Measurements from ENCODE around the gene RBM19. TPM values are rescaled to one million over a fixed set of nuclear protein-coding genes. Genes with fewer than 3 reads are reported as not detected.

Gene RBM19
- total RNA-seq, 1 donor from 2014 or later = 105 TPM

GRCh38 chr12:113769305-113769704 is 196.8 kb downstream of the RBM19 start:
- Mint-ChIP-seq H3K36me3 (ENCODE audit: low read depth) (no peaks in the 10 kb centered on the region), H3K27me3 (no peaks in the 10 kb centered on the region), H3K4me3 (no peak overlapping the region), H3K4me1 (no peaks in the 10 kb centered on the region), H3K27ac (no peak overlapping the region), H3K9me3 (no peaks in the 10 kb centered on the region)
- DNase-seq = no peak
- intact Hi-C loops (cut with micrococcal nuclease) = no loop called here

DNA sequence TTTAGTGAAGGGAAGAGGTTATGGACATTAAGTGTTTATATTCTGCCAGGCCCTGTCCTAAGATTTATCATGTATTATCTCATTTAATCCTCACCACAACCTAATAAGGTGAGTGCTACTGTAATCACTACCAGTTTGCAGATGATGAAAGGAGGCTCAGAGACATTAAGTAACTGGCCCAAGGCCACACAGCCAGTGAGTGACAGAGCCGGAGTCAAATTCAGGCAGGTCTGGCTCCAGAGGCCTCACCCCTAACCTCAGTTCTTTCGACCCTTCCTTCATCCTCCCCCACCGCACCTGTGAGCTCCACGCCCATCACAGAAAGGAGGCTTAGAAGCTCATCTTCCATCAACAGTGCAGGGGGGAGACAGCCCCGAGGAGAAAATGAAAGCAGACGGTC is 197.3 kb downstream of the RBM19 start:
- H3K9me3 Mint-ChIP-seq = no peaks in the 10 kb centered on the region
- no peaks in the 10 kb centered on the region for H3K4me1 Mint-ChIP-seq
- no peaks in the 10 kb centered on the region for H3K27me3 Mint-ChIP-seq

DNA sequence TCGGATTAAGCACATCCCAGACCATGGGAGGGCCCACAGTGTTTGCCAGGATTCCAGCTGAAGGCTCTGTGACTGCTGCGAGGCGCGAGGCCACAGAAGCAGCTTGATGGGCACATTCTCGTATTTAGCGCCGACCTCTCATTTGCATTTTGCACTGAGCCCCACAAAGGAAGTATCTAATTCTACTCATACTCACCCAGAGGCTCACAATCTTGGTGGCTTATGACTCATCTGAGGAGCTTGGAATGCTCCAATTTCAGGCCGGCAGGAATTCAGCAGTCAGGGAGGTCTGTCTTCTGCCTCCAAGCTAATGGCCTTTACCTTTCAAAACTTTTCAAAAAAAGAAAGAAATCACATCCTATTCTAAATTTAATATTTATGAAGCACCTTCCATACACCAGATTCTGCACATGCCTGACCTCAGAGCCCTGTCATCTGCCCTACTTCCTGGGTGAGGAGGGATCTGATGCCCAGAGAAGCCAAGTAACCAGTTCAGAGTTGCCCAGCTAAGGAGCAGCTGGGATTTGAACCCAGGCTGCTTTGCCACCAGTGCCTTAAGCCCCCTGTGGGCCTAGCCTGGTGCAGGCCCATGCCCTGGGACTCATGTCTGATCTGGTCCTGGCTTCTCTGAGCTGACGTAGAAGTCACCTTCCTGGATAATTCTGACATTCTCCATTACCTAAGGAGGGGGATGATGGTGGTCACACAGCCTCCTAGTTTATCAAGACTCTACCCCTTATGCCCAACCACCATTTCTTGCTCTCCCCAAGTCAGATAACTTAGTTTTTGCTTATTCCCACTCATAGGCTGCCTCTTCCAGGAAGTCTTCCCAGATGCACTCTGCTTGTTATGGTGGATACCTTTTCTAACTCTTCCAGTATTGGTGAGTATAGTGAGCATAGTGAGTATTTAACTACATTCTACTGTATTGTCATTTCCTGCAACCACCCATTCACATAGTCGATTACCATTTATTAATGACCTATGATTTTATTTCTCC is 198.9 kb downstream of the RBM19 start:
- H3K36me3 Mint-ChIP-seq (ENCODE audit: low read depth) = no peaks in the 10 kb centered on the region
- no peak for DNase-seq
- H3K4me1 Mint-ChIP-seq = no peaks in the 10 kb centered on the region
- intact Hi-C loops (cut with micrococcal nuclease) = no loop called here
- no peaks in the 10 kb centered on the region for H3K27me3 Mint-ChIP-seq
- no peak overlapping the region for H3K4me3 Mint-ChIP-seq
- no peaks in the 10 kb centered on the region for H3K9me3 Mint-ChIP-seq
- no peak overlapping the region for H3K27ac Mint-ChIP-seq

More for the DNA sequence above, 197.3 kb downstream of the RBM19 start:
- no peak overlapping the region for H3K27ac Mint-ChIP-seq
- H3K4me3 Mint-ChIP-seq = no peak overlapping the region
- no peaks in the 10 kb centered on the region for H3K36me3 Mint-ChIP-seq (ENCODE audit: low read depth)
- no peak for DNase-seq
- intact Hi-C loops (cut with micrococcal nuclease) = no loop called here

All from activated CD4-positive, alpha-beta T cell treated with anti-CD3 and anti-CD28 coated beads, Interleukin-2, amount 10 ng/mL, durations not matched to agents 24 days and 14 days (primary cell).